ENCODE results near the gene MFSD1.

MFSD1 gene

GRCh38 chr3:158842976-158843375 lies 41.1 kb downstream of the MFSD1 start:
- WGBS, 2 experiments (ENCODE audit: insufficient coverage in 2 of 2): 84 to 85% methylated on average over 3 of the region's 3 CpGs
- Histone ChIP-seq H3K4me1 (ENCODE audit: control insufficient read depth, insufficient read depth, low read length, poor library complexity, severe bottlenecking) (no peaks in the 10 kb centered on the region), H3K4me3 (ENCODE audit: extremely low read depth, insufficient read depth, low read length, poor library complexity, severe bottlenecking) (no peak overlapping the region)

GRCh38 chr3:158845765-158846350 lies 44.0 kb downstream of the MFSD1 start:
- Histone ChIP-seq H3K36me3 (ENCODE audit: control insufficient read depth, insufficient read depth, low read length) (no peaks in the 10 kb centered on the region), H3K27ac (ENCODE audit: low read depth, low read length, severe bottlenecking) (no peak overlapping the region), H3K4me3 (ENCODE audit: extremely low read depth, insufficient read depth, low read length, poor library complexity, severe bottlenecking) (no peak overlapping the region), H3K9me3 (ENCODE audit: control insufficient read depth, low read length) (no peaks in the 10 kb centered on the region), H3K4me1 (ENCODE audit: control insufficient read depth, insufficient read depth, low read length, poor library complexity, severe bottlenecking) (no peaks in the 10 kb centered on the region)
- 67% methylated on average over 1 of the region's 5 CpGs; no CpG with 5 or more reads in 1 of the 2 experiments for WGBS, 2 experiments (ENCODE audit: insufficient coverage in 2 of 2)

More at GRCh38 chr3:158842976-158843375, 41.1 kb downstream of the MFSD1 start:
- H3K9me3 ChIP-seq (ENCODE audit: control insufficient read depth, low read length): no peaks in the 10 kb centered on the region
- no peaks in the 10 kb centered on the region for H3K36me3 ChIP-seq (ENCODE audit: control insufficient read depth, insufficient read depth, low read length)
- no peak overlapping the region for H3K27ac ChIP-seq (ENCODE audit: low read depth, low read length, severe bottlenecking)

GRCh38 chr3:158846803-158847451 lies 45.1 kb downstream of the MFSD1 start:
- no peak overlapping the region for H3K27ac ChIP-seq (ENCODE audit: low read depth, low read length, severe bottlenecking)
- no peaks in the 10 kb centered on the region for H3K9me3 ChIP-seq (ENCODE audit: control insufficient read depth, low read length)
- H3K4me1 ChIP-seq (ENCODE audit: control insufficient read depth, insufficient read depth, low read length, poor library complexity, severe bottlenecking): no peaks in the 10 kb centered on the region
- H3K36me3 ChIP-seq (ENCODE audit: control insufficient read depth, insufficient read depth, low read length): no peaks in the 10 kb centered on the region
- 68 to 71% methylated on average over 2 of the region's 3 CpGs for WGBS, 2 experiments (ENCODE audit: insufficient coverage in 2 of 2)
- no peak overlapping the region for H3K4me3 ChIP-seq (ENCODE audit: extremely low read depth, insufficient read depth, low read length, poor library complexity, severe bottlenecking)

- H3K27ac ChIP-seq (ENCODE audit: low read depth, low read length, severe bottlenecking): no peak overlapping the region
- no peak overlapping the region for H3K4me3 ChIP-seq (ENCODE audit: extremely low read depth, insufficient read depth, low read length, poor library complexity, severe bottlenecking)
- WGBS, 2 experiments (ENCODE audit: insufficient coverage in 2 of 2): 75 to 80% methylated on average over 2 to 4 of the region's 4 CpGs
- H3K9me3 ChIP-seq (ENCODE audit: control insufficient read depth, low read length): no peaks in the 10 kb centered on the region
- no peaks in the 10 kb centered on the region for H3K36me3 ChIP-seq (ENCODE audit: control insufficient read depth, insufficient read depth, low read length)
- H3K4me1 ChIP-seq (ENCODE audit: control insufficient read depth, insufficient read depth, low read length, poor library complexity, severe bottlenecking): no peaks in the 10 kb centered on the region
Measured at GRCh38 chr3:158847452-158847821, 45.6 kb downstream of the MFSD1 start.

GRCh38 chr3:158847885-158848284 lies 46.0 kb downstream of the MFSD1 start:
- H3K4me1 ChIP-seq (ENCODE audit: control insufficient read depth, insufficient read depth, low read length, poor library complexity, severe bottlenecking): no peaks in the 10 kb centered on the region
- no peak overlapping the region for H3K27ac ChIP-seq (ENCODE audit: low read depth, low read length, severe bottlenecking)
- WGBS, 2 experiments (ENCODE audit: insufficient coverage in 2 of 2): 80 to 83% methylated on average over 1 of the region's 3 CpGs
- no peaks in the 10 kb centered on the region for H3K9me3 ChIP-seq (ENCODE audit: control insufficient read depth, low read length)
- no peaks in the 10 kb centered on the region for H3K36me3 ChIP-seq (ENCODE audit: control insufficient read depth, insufficient read depth, low read length)
- H3K4me3 ChIP-seq (ENCODE audit: extremely low read depth, insufficient read depth, low read length, poor library complexity, severe bottlenecking): no peak overlapping the region

- Histone ChIP-seq H3K4me1 (ENCODE audit: control insufficient read depth, insufficient read depth, low read length, poor library complexity, severe bottlenecking) (no peaks in the 10 kb centered on the region), H3K4me3 (ENCODE audit: extremely low read depth, insufficient read depth, low read length, poor library complexity, severe bottlenecking) (no peak overlapping the region), H3K9me3 (ENCODE audit: control insufficient read depth, low read length) (no peaks in the 10 kb centered on the region), H3K36me3 (ENCODE audit: control insufficient read depth, insufficient read depth, low read length) (no peaks in the 10 kb centered on the region), H3K27ac (ENCODE audit: low read depth, low read length, severe bottlenecking) (no peak overlapping the region)
- no CpG with 5 or more reads among the region's 3 CpGs for WGBS, 2 experiments (ENCODE audit: insufficient coverage in 2 of 2)
Measured at GRCh38 chr3:158849757-158850156, 47.9 kb downstream of the MFSD1 start.

- Histone ChIP-seq H3K9me3 (ENCODE audit: control insufficient read depth, low read length) (no peaks in the 10 kb centered on the region), H3K4me1 (ENCODE audit: control insufficient read depth, insufficient read depth, low read length, poor library complexity, severe bottlenecking) (no peaks in the 10 kb centered on the region), H3K4me3 (ENCODE audit: extremely low read depth, insufficient read depth, low read length, poor library complexity, severe bottlenecking) (no peak overlapping the region), H3K27ac (ENCODE audit: low read depth, low read length, severe bottlenecking) (no peak overlapping the region), H3K36me3 (ENCODE audit: control insufficient read depth, insufficient read depth, low read length) (no peaks in the 10 kb centered on the region)
- 79 to 92% methylated on average over 3 of the region's 3 CpGs for WGBS, 2 experiments (ENCODE audit: insufficient coverage in 2 of 2)
Measured at GRCh38 chr3:158859362-158859761, 57.5 kb downstream of the MFSD1 start.

- H3K27ac ChIP-seq (ENCODE audit: low read depth, low read length, severe bottlenecking): no peak overlapping the region
- WGBS, 2 experiments (ENCODE audit: insufficient coverage in 2 of 2): 80 to 100% methylated on average over 1 of the region's 2 CpGs
- no peaks in the 10 kb centered on the region for H3K36me3 ChIP-seq (ENCODE audit: control insufficient read depth, insufficient read depth, low read length)
- H3K4me1 ChIP-seq (ENCODE audit: control insufficient read depth, insufficient read depth, low read length, poor library complexity, severe bottlenecking): no peaks in the 10 kb centered on the region
- H3K4me3 ChIP-seq (ENCODE audit: extremely low read depth, insufficient read depth, low read length, poor library complexity, severe bottlenecking): no peak overlapping the region
- H3K9me3 ChIP-seq (ENCODE audit: control insufficient read depth, low read length): no peaks in the 10 kb centered on the region
Measured at GRCh38 chr3:158863247-158863646, 61.4 kb downstream of the MFSD1 start.

GRCh38 chr3:158864492-158864891 lies 62.6 kb downstream of the MFSD1 start:
- no peak overlapping the region for H3K27ac ChIP-seq (ENCODE audit: low read depth, low read length, severe bottlenecking)
- H3K9me3 ChIP-seq (ENCODE audit: control insufficient read depth, low read length): no peaks in the 10 kb centered on the region
- no peak overlapping the region for H3K4me3 ChIP-seq (ENCODE audit: extremely low read depth, insufficient read depth, low read length, poor library complexity, severe bottlenecking)
- WGBS, 2 experiments (ENCODE audit: insufficient coverage in 2 of 2): 83 to 96% methylated on average over 4 to 5 of the region's 6 CpGs
- no peaks in the 10 kb centered on the region for H3K36me3 ChIP-seq (ENCODE audit: control insufficient read depth, insufficient read depth, low read length)
- H3K4me1 ChIP-seq (ENCODE audit: control insufficient read depth, insufficient read depth, low read length, poor library complexity, severe bottlenecking): no peaks in the 10 kb centered on the region

- no peak overlapping the region for H3K4me3 ChIP-seq (ENCODE audit: extremely low read depth, insufficient read depth, low read length, poor library complexity, severe bottlenecking)
- H3K27ac ChIP-seq (ENCODE audit: low read depth, low read length, severe bottlenecking): no peak overlapping the region
- H3K9me3 ChIP-seq (ENCODE audit: control insufficient read depth, low read length): no peaks in the 10 kb centered on the region
- no peaks in the 10 kb centered on the region for H3K4me1 ChIP-seq (ENCODE audit: control insufficient read depth, insufficient read depth, low read length, poor library complexity, severe bottlenecking)
- H3K36me3 ChIP-seq (ENCODE audit: control insufficient read depth, insufficient read depth, low read length): no peaks in the 10 kb centered on the region
Measured at GRCh38 chr3:158875700-158876099, 73.8 kb downstream of the MFSD1 start.

Measured in mesodermal cell (in vitro differentiated cells).